Sigmoid colon (tissue), 4 donors: Measurements from ENCODE around the gene LTF.

Experiments used
- CTCF ChIP-seq, 4 experiments: fragments of 450-650 bp in 3 of 4; fragments of 200-600 bp in 1 of 4; IDR thresholded peaks; one replicate each; pipeline ENCODE4 v1.5.1; 2016 to 2019; ENCODE audit warnings: antibody characterized with exemption in 4 of 4, mild to moderate bottlenecking in 3 of 4, moderate library complexity in 2 of 4
- EP300 ChIP-seq, 4 donors: sonication (generic); formaldehyde crosslinking; IDR thresholded peaks; one replicate each; pipeline ENCODE4 v1.6.1; 2017; ENCODE audit warnings: antibody characterized with exemption in 4 of 4
- POLR2A ChIP-seq, 2 donors: fragments of 450-650 bp; IDR thresholded peaks; one replicate each; pipeline ENCODE4 v1.6.1; 2016; ENCODE audit warnings: antibody characterized with exemption in 2 of 2, mild to moderate bottlenecking in 2 of 2, moderate library complexity in 2 of 2
- POLR2AphosphoS5 ChIP-seq, 4 donors: sonication (generic); formaldehyde crosslinking; IDR thresholded peaks; one replicate each; pipeline ENCODE4 v1.6.1; 2017; ENCODE audit warnings: antibody characterized with exemption in 4 of 4

- TF ChIP-seq CTCF (IDR thresholded peaks at IDR 0.05) (no peak), EP300 (IDR thresholded peaks at IDR 0.05) (no peak), POLR2AphosphoS5 (IDR thresholded peaks at IDR 0.05) (no peak), POLR2A (IDR thresholded peaks at IDR 0.05) (no peak)
These were observed 45.0 kb upstream of the LTF start for GRCh38 chr3:46509661-46510187.
